Measurements from ENCODE around the gene LIPC.
"Not testable (repeated sequence)": the region's sequence is repeated elsewhere in the genome, so short reads cannot be mapped to it uniquely, and the experiment has no call there.

Gene LIPC

GRCh38 chr15:58597943-58598828, 166.4 kb downstream of the LIPC start:
- Histone ChIP-seq H3K27me3 (ENCODE audit: control insufficient read depth, insufficient read depth, low read length) (no peaks in the 10 kb centered on the region), H3K9me3 (ENCODE audit: control insufficient read depth, insufficient read depth, low read length) (no peaks in the 10 kb centered on the region), H3K36me3 (ENCODE audit: control insufficient read depth, insufficient read depth, low read length) (no peaks in the 10 kb centered on the region), H3K4me3 (ENCODE audit: low read depth, low read length) (no peak overlapping the region), H3K4me1 (ENCODE audit: control insufficient read depth, insufficient read depth, low read length) (peaks cover 3% of the 10 kb centered on the region), H3K9ac (ENCODE audit: low read depth, low read length) (no peak overlapping the region)

GRCh38 chr15:58598829-58599210, 167.0 kb downstream of the LIPC start:
- no peaks in the 10 kb centered on the region for H3K27me3 ChIP-seq (ENCODE audit: control insufficient read depth, insufficient read depth, low read length)
- peaks cover 3% of the 10 kb centered on the region for H3K4me1 ChIP-seq (ENCODE audit: control insufficient read depth, insufficient read depth, low read length)
- no peak overlapping the region for H3K4me3 ChIP-seq (ENCODE audit: low read depth, low read length)
- H3K9ac ChIP-seq (ENCODE audit: low read depth, low read length), result no peak overlapping the region
- no peaks in the 10 kb centered on the region for H3K36me3 ChIP-seq (ENCODE audit: control insufficient read depth, insufficient read depth, low read length)
- H3K9me3 ChIP-seq (ENCODE audit: control insufficient read depth, insufficient read depth, low read length), result no peaks in the 10 kb centered on the region

- no peaks in the 10 kb centered on the region for H3K27me3 ChIP-seq (ENCODE audit: control insufficient read depth, insufficient read depth, low read length)
- peaks cover 8% of the 10 kb centered on the region for H3K4me1 ChIP-seq (ENCODE audit: control insufficient read depth, insufficient read depth, low read length)
- no peak overlapping the region for H3K4me3 ChIP-seq (ENCODE audit: low read depth, low read length)
- no peaks in the 10 kb centered on the region for H3K36me3 ChIP-seq (ENCODE audit: control insufficient read depth, insufficient read depth, low read length)
- no peaks in the 10 kb centered on the region for H3K9me3 ChIP-seq (ENCODE audit: control insufficient read depth, insufficient read depth, low read length)
- H3K9ac ChIP-seq (ENCODE audit: low read depth, low read length), result no peak overlapping the region
Measured at GRCh38 chr15:58602823-58603222, 171.0 kb downstream of the LIPC start.

GRCh38 chr15:58603927-58604326, 172.1 kb downstream of the LIPC start:
- not testable (repeated sequence) for H3K9ac ChIP-seq (ENCODE audit: low read depth, low read length); H3K4me3 ChIP-seq (ENCODE audit: low read depth, low read length); H3K9me3 ChIP-seq (ENCODE audit: control insufficient read depth, insufficient read depth, low read length); H3K4me1 ChIP-seq (ENCODE audit: control insufficient read depth, insufficient read depth, low read length); H3K27me3 ChIP-seq (ENCODE audit: control insufficient read depth, insufficient read depth, low read length); H3K36me3 ChIP-seq (ENCODE audit: control insufficient read depth, insufficient read depth, low read length)

DNA sequence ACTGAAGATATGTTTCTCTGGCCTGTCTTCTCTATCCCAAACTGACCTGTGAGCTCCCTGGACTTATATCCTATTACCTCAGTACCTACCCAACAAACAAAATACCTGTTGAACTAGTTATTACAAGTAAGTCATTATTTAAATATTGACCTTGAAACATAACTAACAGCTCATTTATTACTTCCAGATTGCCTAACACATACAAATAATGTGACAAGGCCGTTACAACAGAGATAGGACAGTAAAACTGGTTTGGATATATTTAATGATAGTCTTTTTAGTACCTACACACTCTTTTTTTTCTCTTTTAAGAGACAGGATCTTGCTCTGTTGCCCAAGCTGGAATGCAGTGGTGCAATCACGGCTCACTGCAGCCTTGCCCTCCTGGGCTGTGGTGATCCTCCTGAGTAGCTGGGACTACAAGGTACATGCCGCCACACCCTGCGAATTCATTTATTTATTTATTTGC, 172.7 kb downstream of the LIPC start:
- Histone ChIP-seq H3K4me3 (ENCODE audit: low read depth, low read length) (no peak overlapping the region), H3K9me3 (ENCODE audit: control insufficient read depth, insufficient read depth, low read length) (no peaks in the 10 kb centered on the region), H3K4me1 (ENCODE audit: control insufficient read depth, insufficient read depth, low read length) (peaks cover 5% of the 10 kb centered on the region), H3K36me3 (ENCODE audit: control insufficient read depth, insufficient read depth, low read length) (no peaks in the 10 kb centered on the region), H3K9ac (ENCODE audit: low read depth, low read length) (no peak overlapping the region), H3K27me3 (ENCODE audit: control insufficient read depth, insufficient read depth, low read length) (no peaks in the 10 kb centered on the region)

DNA sequence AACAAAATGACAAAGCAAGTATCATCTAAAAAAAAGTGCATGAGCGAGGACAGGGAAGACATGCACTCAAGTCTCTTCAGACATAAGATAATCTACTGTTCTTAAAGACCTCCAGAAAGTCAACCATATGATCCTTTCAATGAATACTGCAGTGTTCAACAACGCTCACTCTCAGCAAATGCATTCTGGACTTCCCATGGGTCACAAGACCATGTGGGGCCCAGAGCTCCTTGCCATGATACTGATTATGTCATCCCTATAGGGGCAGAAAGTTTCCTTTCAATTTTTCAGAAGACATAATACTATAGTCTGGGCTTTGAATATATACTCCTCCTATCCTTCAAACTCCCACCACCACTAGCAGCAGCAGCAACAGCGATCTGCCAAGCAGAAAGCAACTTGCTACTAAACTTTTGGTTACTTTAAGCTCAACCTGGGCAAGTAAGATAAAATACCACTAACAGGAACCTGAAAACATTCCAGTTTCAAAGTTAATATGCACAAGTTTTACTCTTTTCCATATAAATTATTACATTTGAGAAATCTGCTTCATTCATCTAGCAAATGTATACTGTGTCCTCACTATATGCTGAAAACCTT, 174.2 kb downstream of the LIPC start:
- Histone ChIP-seq H3K36me3 (ENCODE audit: control insufficient read depth, insufficient read depth, low read length) (no peaks in the 10 kb centered on the region), H3K9ac (ENCODE audit: low read depth, low read length) (no peak overlapping the region), H3K9me3 (ENCODE audit: control insufficient read depth, insufficient read depth, low read length) (no peaks in the 10 kb centered on the region), H3K4me3 (ENCODE audit: low read depth, low read length) (no peak overlapping the region), H3K27me3 (ENCODE audit: control insufficient read depth, insufficient read depth, low read length) (no peaks in the 10 kb centered on the region), H3K4me1 (ENCODE audit: control insufficient read depth, insufficient read depth, low read length) (peaks cover 5% of the 10 kb centered on the region)

DNA sequence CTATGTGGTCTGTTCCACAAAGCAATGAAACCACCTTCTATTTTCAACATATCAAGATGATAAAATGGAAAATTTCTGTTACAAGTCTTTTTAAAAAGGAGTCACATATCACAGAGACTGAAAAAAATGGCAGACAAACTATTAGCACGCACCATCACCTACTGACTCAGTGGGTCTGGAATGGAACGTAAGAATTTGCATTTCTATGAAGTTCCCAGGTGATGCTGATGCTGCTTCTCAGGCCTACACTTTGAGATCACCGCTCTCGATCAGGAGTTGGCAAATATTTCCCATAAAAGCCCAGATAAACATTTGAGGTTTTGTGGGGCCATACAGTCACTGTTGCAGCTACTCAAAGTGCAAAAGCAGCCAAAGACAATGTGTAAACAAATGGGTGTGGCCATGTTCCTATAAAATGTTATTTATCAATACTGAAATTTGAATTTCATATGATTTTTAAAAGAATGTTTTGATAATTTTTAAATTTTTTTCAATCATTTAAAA, 174.8 kb downstream of the LIPC start:
- no peaks in the 10 kb centered on the region for H3K27me3 ChIP-seq (ENCODE audit: control insufficient read depth, insufficient read depth, low read length)
- peaks cover 5% of the 10 kb centered on the region for H3K4me1 ChIP-seq (ENCODE audit: control insufficient read depth, insufficient read depth, low read length)
- no peaks in the 10 kb centered on the region for H3K36me3 ChIP-seq (ENCODE audit: control insufficient read depth, insufficient read depth, low read length)
- H3K4me3 ChIP-seq (ENCODE audit: low read depth, low read length), result no peak overlapping the region
- no peaks in the 10 kb centered on the region for H3K9me3 ChIP-seq (ENCODE audit: control insufficient read depth, insufficient read depth, low read length)
- H3K9ac ChIP-seq (ENCODE audit: low read depth, low read length), result no peak overlapping the region

- no peaks in the 10 kb centered on the region for H3K36me3 ChIP-seq (ENCODE audit: control insufficient read depth, insufficient read depth, low read length)
- H3K4me3 ChIP-seq (ENCODE audit: low read depth, low read length), result no peak overlapping the region
- H3K9ac ChIP-seq (ENCODE audit: low read depth, low read length), result no peak overlapping the region
- H3K27me3 ChIP-seq (ENCODE audit: control insufficient read depth, insufficient read depth, low read length), result no peaks in the 10 kb centered on the region
- H3K4me1 ChIP-seq (ENCODE audit: control insufficient read depth, insufficient read depth, low read length), result peaks cover 5% of the 10 kb centered on the region
- H3K9me3 ChIP-seq (ENCODE audit: control insufficient read depth, insufficient read depth, low read length), result no peaks in the 10 kb centered on the region
Measured at GRCh38 chr15:58608129-58608590, 176.4 kb downstream of the LIPC start.

GRCh38 chr15:58608711-58609110, 176.9 kb downstream of the LIPC start:
- Histone ChIP-seq H3K9ac (ENCODE audit: low read depth, low read length) (no peak overlapping the region), H3K4me3 (ENCODE audit: low read depth, low read length) (no peak overlapping the region), H3K9me3 (ENCODE audit: control insufficient read depth, insufficient read depth, low read length) (no peaks in the 10 kb centered on the region), H3K36me3 (ENCODE audit: control insufficient read depth, insufficient read depth, low read length) (no peaks in the 10 kb centered on the region), H3K27me3 (ENCODE audit: control insufficient read depth, insufficient read depth, low read length) (no peaks in the 10 kb centered on the region), H3K4me1 (ENCODE audit: control insufficient read depth, insufficient read depth, low read length) (peaks cover 5% of the 10 kb centered on the region)

- Histone ChIP-seq H3K4me3 (ENCODE audit: low read depth, low read length) (no peak overlapping the region), H3K9me3 (ENCODE audit: control insufficient read depth, insufficient read depth, low read length) (peaks cover 5% of the 10 kb centered on the region), H3K36me3 (ENCODE audit: control insufficient read depth, insufficient read depth, low read length) (no peaks in the 10 kb centered on the region), H3K27me3 (ENCODE audit: control insufficient read depth, insufficient read depth, low read length) (no peaks in the 10 kb centered on the region), H3K9ac (ENCODE audit: low read depth, low read length) (no peak overlapping the region), H3K4me1 (ENCODE audit: control insufficient read depth, insufficient read depth, low read length) (no peaks in the 10 kb centered on the region)
Measured at GRCh38 chr15:58611731-58612676, 180.2 kb downstream of the LIPC start.

GRCh38 chr15:58616171-58616570, 184.4 kb downstream of the LIPC start:
- Histone ChIP-seq H3K9ac (ENCODE audit: low read depth, low read length) (no peak overlapping the region), H3K27me3 (ENCODE audit: control insufficient read depth, insufficient read depth, low read length) (no peaks in the 10 kb centered on the region), H3K4me3 (ENCODE audit: low read depth, low read length) (no peak overlapping the region), H3K9me3 (ENCODE audit: control insufficient read depth, insufficient read depth, low read length) (peaks cover 5% of the 10 kb centered on the region), H3K36me3 (ENCODE audit: control insufficient read depth, insufficient read depth, low read length) (no peaks in the 10 kb centered on the region), H3K4me1 (ENCODE audit: control insufficient read depth, insufficient read depth, low read length) (no peaks in the 10 kb centered on the region)
